ENCODE measurements around the gene IARS2.
"Not testable (repeated sequence)": the region's sequence is repeated elsewhere in the genome, so short reads cannot be mapped to it uniquely, and the experiment has no call there.

The IARS2 gene

DNA sequence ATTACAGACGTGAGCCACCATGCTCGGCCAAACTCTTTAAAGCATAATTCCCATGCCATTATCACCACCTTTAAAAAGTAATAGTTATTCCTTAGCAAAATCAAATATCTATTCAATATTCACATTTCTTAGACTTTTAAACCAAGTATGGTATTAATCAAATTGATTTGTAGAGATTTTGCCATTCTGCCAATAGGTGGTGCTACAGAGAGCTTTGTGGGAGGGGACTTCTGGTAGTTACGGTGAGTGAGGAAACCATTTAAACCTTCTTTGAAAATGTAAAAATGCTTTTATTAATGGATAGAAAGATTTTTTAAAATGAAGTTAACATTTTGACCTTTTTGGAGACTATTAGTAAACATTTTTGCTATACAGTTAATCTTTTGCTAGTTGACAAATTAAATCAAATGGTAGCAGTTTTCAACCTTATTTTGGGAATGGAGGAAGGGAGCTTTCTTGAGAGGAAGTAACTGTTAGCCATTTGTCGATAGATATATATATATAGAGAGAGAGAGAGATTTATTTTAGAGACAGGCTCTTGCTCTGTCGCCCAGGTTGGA is 19.3 kb downstream of the IARS2 start:
- DNase-seq, result no peak

DNA sequence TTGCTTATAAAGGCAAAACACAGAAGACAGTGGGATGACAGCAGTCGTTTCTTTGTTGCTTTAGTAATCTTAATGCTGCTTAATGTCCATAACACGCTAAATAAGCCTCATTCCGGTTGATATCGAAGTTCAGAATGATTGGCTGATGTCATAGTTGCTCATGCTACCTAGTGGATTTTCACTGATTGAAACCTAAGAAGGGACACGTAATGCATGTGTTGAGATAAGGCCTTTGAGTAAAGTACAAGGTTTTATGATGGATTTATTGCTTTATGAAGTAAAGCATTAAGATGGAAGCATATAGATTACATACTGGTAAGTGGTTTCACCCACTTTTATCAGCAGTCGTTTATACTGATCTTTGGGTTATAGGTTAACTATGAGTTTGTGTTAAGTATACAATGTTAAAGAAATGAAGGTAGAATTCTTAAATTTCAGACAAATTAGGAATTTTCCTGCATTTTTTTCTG is 25.1 kb downstream of the IARS2 start:
- DNase-seq, result no peak

GRCh38 chr1:220121791-220122530 is 28.0 kb downstream of the IARS2 start:
- DNase-seq, result no peak

- DNase-seq, result no peak
Observed at GRCh38 chr1:220123066-220123465, 29.1 kb downstream of the IARS2 start.

DNA sequence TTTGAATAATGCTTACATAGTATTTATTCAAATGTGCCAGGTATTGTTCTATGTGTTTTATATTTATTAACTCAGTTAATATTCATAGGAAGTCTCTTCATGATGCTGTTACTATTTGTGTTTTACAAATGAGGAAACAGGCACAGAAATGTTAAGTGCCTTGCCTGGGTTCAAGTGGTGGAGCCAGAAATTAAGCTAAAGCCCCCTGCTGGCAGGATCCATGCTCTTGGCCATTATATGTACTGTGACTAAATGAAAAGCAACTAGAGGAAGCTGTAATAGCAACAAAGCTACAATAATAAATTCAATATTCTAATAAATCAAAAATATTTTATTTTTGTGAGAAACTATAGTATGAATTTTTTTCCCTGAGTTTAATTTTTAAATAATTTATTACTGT is 30.0 kb downstream of the IARS2 start:
- no peak for DNase-seq

DNA sequence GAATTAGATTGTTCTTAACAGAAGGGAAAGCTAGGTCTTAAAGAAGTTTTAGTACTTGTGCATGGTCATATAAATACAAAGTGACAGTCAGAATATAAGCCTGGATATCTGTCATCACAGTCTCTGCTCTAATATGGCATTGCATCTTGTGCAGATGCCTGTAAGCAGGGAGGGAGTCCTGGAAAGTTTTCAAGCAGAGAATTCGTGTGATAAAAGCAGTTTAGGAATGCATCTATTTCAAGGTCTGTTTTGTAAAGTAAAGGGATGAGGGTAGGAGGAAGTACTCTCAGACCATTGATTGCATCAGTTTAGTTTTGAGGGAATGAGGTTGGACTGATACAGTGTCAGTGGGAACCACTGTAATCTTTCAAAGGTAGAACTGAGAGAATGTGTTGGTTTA is 30.6 kb downstream of the IARS2 start:
- no peak for DNase-seq

DNA sequence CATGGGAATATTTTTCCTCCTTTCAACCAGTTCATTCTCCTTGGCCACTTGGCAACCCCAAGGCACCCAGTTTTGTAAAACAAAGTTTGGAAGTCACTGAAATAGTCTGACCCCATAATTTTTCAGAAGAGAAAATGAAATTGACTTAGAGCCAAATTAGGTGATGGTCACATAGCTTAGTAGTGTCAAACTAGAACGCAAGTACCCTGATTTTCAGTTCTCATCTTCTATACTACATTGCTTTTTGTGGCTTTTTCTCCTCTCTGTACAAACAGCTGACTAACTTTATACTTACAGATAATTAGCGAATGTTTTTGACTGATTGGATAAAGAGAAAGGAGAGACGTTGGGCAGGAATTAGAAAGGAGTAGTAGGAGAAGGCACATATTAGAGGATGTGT is 33.1 kb downstream of the IARS2 start:
- DNase-seq, result no peak

DNA sequence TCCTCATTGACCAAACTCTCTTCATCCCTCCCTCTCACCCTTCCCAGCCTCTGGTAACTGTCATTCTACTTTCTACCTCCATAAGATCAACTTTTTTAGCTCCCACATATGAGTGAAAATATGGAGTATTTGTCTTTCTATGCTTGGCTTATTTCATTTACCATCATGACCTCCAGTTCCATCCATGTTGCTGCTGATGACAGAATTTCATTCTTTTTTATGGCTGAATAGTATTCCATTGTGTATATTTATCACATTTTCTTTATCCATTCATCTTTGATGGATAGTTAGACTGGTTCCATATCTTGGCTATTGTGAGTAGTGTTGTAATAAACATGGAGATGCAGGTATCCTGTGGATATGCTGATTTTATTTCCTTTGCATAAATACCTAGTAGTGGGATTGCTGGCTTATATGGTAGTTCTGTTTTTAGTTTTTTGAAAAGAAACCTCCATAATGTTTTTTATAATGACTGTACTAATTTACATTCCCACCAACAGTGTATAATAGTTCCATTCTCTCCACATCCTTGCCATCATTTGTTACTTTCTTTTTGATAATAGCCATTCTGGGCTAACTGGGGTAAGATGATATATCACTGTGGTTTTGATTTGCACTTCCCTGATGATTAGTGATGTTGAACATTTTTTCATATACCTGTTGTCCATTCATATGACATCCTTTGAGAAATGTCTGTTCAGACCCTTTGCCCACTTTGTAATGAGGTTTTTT is 35.7 kb downstream of the IARS2 start:
- DNase-seq, result no peak

GRCh38 chr1:220135755-220136154 is 41.8 kb downstream of the IARS2 start:
- DNase-seq, result no peak

DNA sequence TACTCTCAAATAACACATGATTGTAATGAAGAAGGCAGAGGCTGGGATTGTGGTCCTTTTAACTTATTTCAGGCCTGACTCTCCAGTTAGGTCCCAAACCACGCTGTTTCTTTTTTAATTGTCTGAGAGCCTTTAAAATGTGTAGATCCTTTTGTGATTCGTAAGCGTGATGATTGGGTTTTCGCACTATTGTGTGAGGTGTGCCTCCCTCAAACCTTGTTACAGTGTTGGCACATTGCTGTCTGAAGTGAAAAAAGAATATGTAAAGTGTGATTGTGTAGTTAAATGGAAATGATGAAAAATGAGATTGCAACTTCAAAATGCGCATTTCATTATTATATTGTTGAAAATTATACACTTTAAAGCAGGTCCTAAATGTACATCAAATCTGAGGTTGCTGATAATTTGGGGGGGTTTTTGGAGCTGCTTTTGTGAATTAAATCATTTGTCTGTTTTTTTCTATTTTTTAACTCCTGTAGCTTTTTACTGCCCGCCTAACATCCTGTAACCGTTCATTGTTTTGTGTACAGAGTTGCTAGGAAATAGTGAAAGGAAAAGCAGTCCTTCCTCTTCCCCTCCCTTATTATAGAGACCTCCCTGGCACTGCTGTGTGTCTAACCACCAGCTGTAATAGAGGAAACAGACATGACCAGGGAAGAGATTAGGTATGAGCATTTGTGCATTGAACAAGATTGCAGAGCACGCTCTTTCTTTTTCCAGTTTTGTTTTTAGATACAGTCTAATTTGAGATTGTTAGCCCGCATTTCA is 43.3 kb downstream of the IARS2 start:
- DNase-seq, result no peak

GRCh38 chr1:220139966-220140365 is 46.0 kb downstream of the IARS2 start:
- no peak for DNase-seq

- DNase-seq, result no peak
Observed at GRCh38 chr1:220144051-220144450, 50.1 kb downstream of the IARS2 start.

- DNase-seq, result no peak
Observed at GRCh38 chr1:220149742-220150141, 55.8 kb downstream of the IARS2 start.

DNA sequence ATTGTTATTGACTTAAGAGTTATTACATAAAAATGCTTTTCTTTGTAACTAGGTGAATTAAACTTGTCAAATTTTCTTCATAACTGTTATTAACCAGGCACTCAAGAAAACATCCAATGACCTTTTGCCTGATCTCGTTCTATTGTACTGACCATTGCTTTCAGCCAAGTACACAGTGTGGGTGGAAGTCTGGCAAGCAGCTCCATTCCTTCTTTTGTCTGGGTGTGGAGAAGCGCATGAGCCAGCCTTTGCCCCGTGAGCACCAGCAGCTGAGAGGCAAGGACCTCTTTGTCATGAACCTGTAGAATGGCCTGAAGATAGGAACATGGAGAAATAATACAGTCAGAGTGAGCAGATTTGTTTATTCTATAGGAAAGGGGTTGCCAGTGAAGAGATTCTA is 57.5 kb downstream of the IARS2 start:
- no peak for DNase-seq

DNA sequence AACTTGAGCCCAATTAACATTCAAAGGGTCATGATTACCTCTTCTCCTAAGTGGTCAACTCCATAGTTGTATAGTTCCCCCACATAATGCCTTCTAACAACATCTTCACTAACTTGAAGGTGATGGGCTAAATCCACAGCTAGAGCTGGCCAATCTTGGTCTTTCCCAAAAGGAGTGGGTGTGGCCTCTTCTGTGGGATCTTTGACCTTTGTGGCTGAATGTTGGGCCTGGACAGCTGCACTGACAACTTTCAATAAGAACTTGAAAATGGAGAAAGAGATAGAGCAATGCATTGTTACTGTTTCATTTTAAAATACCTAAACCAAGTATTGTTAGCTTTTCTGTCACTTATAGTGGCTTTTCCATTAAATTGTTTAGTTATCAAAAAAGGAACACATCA is 59.2 kb downstream of the IARS2 start:
- DNase-seq, result no peak

DNA sequence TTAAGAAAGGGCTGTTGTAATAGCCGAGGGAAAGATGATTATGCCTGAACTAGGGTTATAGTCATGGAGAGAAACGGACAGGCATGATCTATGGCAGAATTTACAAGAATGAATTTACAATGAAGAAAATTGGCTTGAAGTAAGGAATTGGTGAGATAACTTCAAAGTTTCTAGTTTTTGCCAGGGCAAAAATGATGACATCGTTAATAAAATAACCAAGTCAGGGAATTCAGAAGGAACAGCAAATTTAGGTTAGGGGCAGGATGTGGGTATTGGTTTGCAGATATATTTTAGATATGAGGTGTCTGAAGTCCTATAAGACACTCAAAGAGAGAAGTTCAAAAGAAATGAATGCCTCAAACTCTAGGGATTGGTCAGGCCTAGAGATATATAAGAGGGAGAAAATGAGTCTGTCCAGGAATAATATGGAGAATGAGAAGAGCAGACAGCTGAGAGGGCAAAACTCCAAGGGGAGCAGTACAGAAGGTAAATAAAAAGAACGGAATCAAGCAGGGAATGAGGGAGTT is 62.8 kb downstream of the IARS2 start:
- DNase-seq, result no peak

DNA sequence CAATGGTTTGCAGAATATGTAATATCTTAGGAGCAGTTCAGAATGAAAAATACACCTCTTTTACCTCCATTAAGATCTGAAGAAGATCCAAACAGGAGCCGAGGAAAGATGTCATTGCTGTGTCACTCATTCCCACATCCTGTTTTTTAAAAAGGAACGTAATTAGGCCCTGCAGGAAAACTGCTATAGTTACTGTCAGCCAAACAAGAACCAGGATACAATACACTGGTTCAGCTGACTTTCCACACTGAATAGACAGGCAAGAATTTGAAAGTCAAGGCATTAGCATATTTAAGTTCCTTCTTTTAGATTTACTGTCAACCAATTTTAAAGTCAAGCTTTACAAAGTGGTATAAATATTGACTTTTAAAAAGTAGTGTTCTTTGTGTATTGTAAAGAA is 63.8 kb downstream of the IARS2 start:
- no peak for DNase-seq

DNA sequence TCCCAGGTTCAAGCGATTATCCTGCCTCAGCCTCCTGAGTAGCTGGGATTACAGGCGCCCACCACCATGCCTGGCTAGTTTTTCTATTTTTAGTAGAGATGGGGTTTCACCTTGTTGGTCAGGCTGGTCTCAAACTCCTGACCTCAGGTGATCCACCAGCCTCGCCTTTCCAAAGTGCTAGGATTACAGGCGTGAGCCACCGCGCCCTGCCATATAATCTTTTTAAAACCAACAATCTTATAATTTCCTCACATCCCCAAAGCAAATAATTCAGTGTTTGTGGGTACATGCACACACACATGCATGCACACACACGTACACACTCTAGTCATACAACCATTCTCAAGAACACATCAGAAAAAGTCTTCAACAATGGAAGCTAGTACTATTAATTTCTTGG is 64.6 kb downstream of the IARS2 start:
- DNase-seq, result not testable (repeated sequence)

DNA sequence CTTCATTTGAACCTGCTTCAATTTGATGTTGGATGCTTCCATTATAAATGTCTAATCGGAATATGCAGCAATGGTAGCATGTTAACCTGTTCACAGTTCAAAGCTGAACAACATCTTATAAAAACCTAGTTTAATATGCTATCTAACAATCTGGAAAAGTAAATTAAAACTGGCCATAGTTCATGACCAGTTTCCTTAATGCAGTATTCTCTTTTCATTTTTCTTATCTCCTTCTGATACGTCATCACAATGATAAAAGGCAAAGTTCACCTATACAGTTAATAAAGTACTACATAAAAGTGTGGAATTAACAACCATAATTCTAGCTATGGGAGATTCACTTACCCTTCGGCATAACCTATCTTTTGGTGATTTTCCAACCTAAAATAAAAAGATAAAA is 65.1 kb downstream of the IARS2 start:
- no peak for DNase-seq

DNA sequence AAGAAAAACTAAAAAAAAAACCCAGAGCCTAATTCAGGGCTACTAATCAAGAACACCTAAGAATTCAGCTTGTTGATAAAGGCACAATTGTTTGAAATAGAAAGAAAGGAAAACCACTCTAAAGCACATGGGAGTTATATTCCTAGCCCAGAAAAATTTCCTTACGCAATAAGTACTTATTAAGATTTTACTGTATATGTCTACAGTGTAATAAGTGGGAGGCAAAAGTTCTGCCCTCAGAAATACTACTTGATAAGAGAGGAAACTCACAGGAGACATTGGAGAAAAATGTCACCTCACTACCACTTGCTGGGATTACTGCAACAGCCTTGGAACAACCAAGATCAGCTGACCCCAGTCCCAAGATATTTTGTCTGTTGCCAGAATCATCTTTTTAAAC is 66.1 kb downstream of the IARS2 start:
- DNase-seq, result no peak

- DNase-seq, result no peak
Observed at GRCh38 chr1:220164116-220164515, 70.2 kb downstream of the IARS2 start.

DNA sequence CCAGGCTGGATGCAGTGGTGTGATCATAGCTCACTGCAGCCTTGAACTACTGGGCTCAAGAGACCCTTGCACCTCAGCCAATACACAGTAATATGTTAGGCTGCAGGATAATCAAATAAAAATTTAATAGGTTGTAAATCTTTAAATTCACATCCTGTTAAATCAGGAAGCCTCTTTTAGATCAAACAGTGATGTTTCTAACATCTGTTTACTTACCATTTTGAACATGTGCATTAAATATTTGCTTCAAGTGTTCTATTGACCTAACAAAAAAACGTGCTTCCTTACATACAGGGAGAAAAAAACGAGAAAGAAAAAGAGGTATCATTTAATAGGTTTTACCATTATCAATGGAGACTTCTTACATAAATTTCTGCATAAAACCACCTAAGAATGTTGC is 70.6 kb downstream of the IARS2 start:
- no peak for DNase-seq

DNA sequence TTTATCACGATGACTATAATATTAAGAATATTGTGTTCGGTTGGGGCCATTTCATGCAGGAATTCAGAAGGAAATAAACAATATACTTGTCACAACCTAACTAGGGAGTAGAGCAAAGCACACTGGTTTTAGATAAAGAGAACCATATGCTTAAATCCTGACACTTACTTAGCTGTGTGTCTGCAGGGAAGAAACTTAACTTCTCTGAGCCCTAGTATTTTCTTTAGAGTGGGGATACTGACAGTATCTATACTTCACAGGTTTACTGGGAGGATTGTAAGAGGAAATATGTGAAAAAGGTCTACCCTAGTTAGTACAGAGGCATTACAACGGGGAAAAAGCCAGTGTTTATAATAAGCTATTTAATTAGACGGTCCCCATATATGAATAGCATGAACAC is 72.9 kb downstream of the IARS2 start:
- DNase-seq, result no peak

Measured in NCI-H1436 treated with DMSO at 0.1 percent for 48 hours (cell line).